Spleen (tissue), 11 donors: ENCODE data around the gene GADL1. TPM values are rescaled to one million over a fixed set of nuclear protein-coding genes. Genes with fewer than 3 reads are reported as not detected.

Source experiments
- DNase-seq: peaks from one replicate; pipeline ENCODE4 v3.0.0-alpha.2; 2020
- H3K27ac ChIP-seq, 8 donors: fragments of 200-600 bp; sonication (generic) in 7 of 8; 1 replicate in 4 of 8; 2 replicates in 4 of 8; pipeline versions ENCODE4 v1.5.0 to v1.8.0; 2016 to 2021; ENCODE audit warnings: inconsistent platforms in 4 of 8, mild to moderate bottlenecking in 4 of 8, moderate library complexity in 1 of 8
- H3K27me3 ChIP-seq, 7 donors: fragments of 200-600 bp; sonication (generic) in 6 of 7; replicated peaks in 1 of 7; 1 replicate in 4 of 7; 2 replicates in 3 of 7; pipeline versions ENCODE4 v1.5.0 to v1.8.0; 2016 to 2021; ENCODE audit warnings: inconsistent platforms in 3 of 7, mild to moderate bottlenecking in 1 of 7
- H3K36me3 ChIP-seq, 6 donors: fragments of 200-600 bp; sonication (generic) in 5 of 6; 1 replicate in 4 of 6; 2 replicates in 2 of 6; pipeline versions ENCODE4 v1.5.0 to v1.8.0; 2016 to 2021; ENCODE audit warnings: inconsistent platforms in 2 of 6
- H3K4me1 ChIP-seq, 6 donors: fragments of 200-600 bp; sonication (generic) in 5 of 6; 1 replicate in 3 of 6; 2 replicates in 3 of 6; pipeline versions ENCODE4 v1.5.0 to v1.8.0; 2016 to 2021; ENCODE audit warnings: inconsistent platforms in 3 of 6
- H3K4me3 ChIP-seq, 8 donors: fragments of 200-600 bp; sonication (generic) in 7 of 8; 1 replicate in 4 of 8; 2 replicates in 4 of 8; pipeline versions ENCODE4 v1.5.0 to v1.8.0; 2016 to 2021; ENCODE audit warnings: inconsistent platforms in 4 of 8, mild to moderate bottlenecking in 4 of 8, moderate library complexity in 2 of 8
- H3K9me3 ChIP-seq, 8 donors: fragments of 200-600 bp; sonication (generic) in 7 of 8; 1 replicate in 4 of 8; 2 replicates in 4 of 8; pipeline versions ENCODE4 v1.5.0 to v1.8.0; 2016 to 2021; ENCODE audit warnings: inconsistent platforms in 4 of 8
- CTCF ChIP-seq, 11 experiments: fragments of 200-600 bp in 7 of 11; fragments of 450-650 bp in 4 of 11; sonication (generic) in 4 of 11; IDR thresholded peaks in 8 of 11; conservative IDR thresholded peaks in 3 of 11; 1 replicate in 7 of 11; 2 replicates in 4 of 11; pipeline versions ENCODE4 v1.4.0 to v1.8.0; 2016 to 2021; ENCODE audit warnings: antibody characterized with exemption in 11 of 11, inconsistent platforms in 4 of 11, mild to moderate bottlenecking in 1 of 11
- POLR2A ChIP-seq, 3 donors: fragments of 450-650 bp; IDR thresholded peaks; one replicate each; pipeline ENCODE4 v1.5.1; 2017; ENCODE audit warnings: antibody characterized with exemption in 3 of 3, mild to moderate bottlenecking in 1 of 3
- POLR2AphosphoS5 ChIP-seq, 3 donors: sonication (generic); formaldehyde crosslinking; IDR thresholded peaks; one replicate each; pipeline ENCODE4 v1.5.1; 2017; ENCODE audit warnings: antibody characterized with exemption in 3 of 3
- WGBS, 5 donors: extraction: QIAGEN DNeasy Blood & Tissue Kit in 3 of 5; methylation state at CpG; one replicate each; pipeline versions ENCODE4 v1.1.5 to v1.1.7; 2013 to 2018; 5-methylcytosine and 5-hydroxymethylcytosine counted together
- intact Hi-C: fragments of 100-400 bp; cut with DNase I; formaldehyde crosslinking; loops from one replicate; pipeline ENCODE4 v1.15.0; 2023; ENCODE audit warnings: low total_unique reads
- polyA plus RNA-seq, 3 donors: library from polyadenylated mRNA; stranded (reverse); fragments of 200-250 nt; gene quantifications; one replicate each; pipeline ENCODE4 v1.2.1, GENCODE V29; 2013
- total RNA-seq, 7 donors: library from RNA; depleted of rRNA in 3 of 7; stranded (reverse); fragments of >200 nt in 3 of 7; fragmentation: NEBNext Ultra II Directional in 4 of 7; extraction: Animal tissue kit (Norgen Biotek cat#: 25700) in 4 of 7; gene quantifications; one replicate each; pipeline versions ENCODE4 v1.1.0 to v1.2.1, GENCODE V29; 2016 to 2021
- donor health status: healthy with polysubstance abuse.
- donor health status: DM: no; HTN: no; CAD: no; lungs with moderate emphysema.
- donor health status: DM: no; HTN: no; CAD: no.
- donor health status: Bipolar disorder and iron deficiency.
- donor health status: healthy.
- donor health status: DM: no; HTN: no; CAD: no.
- donor health status: DM: yes; HTN: yes; CAD: no.

GADL1 gene
- total and polyA plus RNA-seq, 10 donors, result 0.02 to 0.16 (median 0.08) TPM; not detected in 6

DNA sequence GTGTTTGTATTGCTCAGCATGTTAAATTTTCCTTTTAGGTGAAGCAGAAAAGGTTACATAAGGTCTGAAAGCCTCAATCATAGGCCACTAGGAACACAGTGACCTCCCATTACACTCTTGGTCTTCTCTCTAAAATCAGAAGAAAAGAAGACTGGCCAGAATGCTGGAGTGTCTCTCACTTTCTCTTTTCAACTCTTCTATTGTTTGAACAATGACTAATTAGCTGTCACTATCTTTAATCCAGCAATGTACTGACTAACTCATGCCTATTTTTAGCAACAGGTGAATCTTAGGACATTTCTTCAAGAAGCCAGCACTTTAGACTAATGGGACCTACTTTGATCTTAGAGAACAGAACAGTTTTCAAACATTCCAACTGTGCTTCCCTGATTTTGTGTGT is 145.2 kb downstream of the GADL1 start:
- H3K27ac ChIP-seq, result no peak overlapping the region
- no peak for DNase-seq
- TF ChIP-seq POLR2A (IDR thresholded peaks at IDR 0.05), result no peak
- TF ChIP-seq CTCF (IDR thresholded peaks at IDR 0.05 in 8 of 11, conservative IDR thresholded peaks at IDR 0.05 in 3 of 11), result no peak
- no peak for TF ChIP-seq POLR2AphosphoS5 (IDR thresholded peaks at IDR 0.05)
- H3K27me3 ChIP-seq, result no peaks in the 10 kb centered on the region
- no peaks in the 10 kb centered on the region for H3K9me3 ChIP-seq
- H3K4me3 ChIP-seq, result no peak overlapping the region
- H3K4me1 ChIP-seq, result peaks cover 0 to 24% (median 0%) of the 10 kb centered on the region in 6 donors
- intact Hi-C loops, result loop anchor here (5.0 kb wide), 1 partner anchor 637 kb away; no protein-coding TSS in a partner anchor
- H3K36me3 ChIP-seq, result no peaks in the 10 kb centered on the region

DNA sequence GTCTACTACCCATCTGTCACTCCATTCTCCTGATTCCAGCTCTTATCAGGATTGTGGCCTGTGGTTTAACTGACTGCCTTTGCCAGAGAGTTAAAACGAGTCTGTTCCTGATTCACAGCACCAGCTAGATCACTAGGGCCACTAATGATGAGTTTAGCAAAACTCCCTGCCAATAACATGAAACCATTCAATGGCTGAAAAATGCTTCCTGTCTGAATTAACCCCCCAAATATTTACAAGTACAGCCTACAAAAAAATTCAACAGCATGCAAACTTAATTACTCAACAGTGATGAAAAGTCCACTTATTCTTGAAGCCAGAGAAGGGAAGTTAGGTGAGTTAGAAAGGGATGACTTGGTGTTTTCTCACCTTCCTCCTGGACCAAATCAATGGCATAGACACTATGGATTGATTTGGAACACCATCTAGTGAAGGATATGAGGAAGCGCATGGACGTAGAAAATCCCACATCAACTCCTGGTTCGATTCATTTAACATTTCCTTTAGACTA is 146.6 kb downstream of the GADL1 start:
- TF ChIP-seq POLR2A (IDR thresholded peaks at IDR 0.05) (no peak), CTCF (IDR thresholded peaks at IDR 0.05 in 8 of 11, conservative IDR thresholded peaks at IDR 0.05 in 3 of 11) (peak in 10 of 11 experiments; percentile 9 to 50 (median 35)), POLR2AphosphoS5 (IDR thresholded peaks at IDR 0.05) (no peak)
- DNase-seq, result no peak
- Histone ChIP-seq H3K36me3 (no peaks in the 10 kb centered on the region), H3K9me3 (no peaks in the 10 kb centered on the region), H3K27ac (no peak overlapping the region), H3K27me3 (no peaks in the 10 kb centered on the region), H3K4me1 (peaks cover 0 to 28% (median 0%) of the 10 kb centered on the region in 6 donors), H3K4me3 (no peak overlapping the region)
- 54 to 64% (median 59%) methylated on average over 4 of the region's 4 CpGs for WGBS, 5 donors
- intact Hi-C loops, result loop anchor here (5.0 kb wide), 1 partner anchor 636 kb away; no protein-coding TSS in a partner anchor

- Histone ChIP-seq H3K9me3 (no peaks in the 10 kb centered on the region), H3K27ac (no peak overlapping the region), H3K4me3 (no peak overlapping the region), H3K36me3 (no peaks in the 10 kb centered on the region), H3K27me3 (no peaks in the 10 kb centered on the region), H3K4me1 (peaks cover 0 to 15% (median 0%) of the 10 kb centered on the region in 6 donors)
- no peak for DNase-seq
- TF ChIP-seq POLR2A (IDR thresholded peaks at IDR 0.05), result no peak
- no peak for TF ChIP-seq POLR2AphosphoS5 (IDR thresholded peaks at IDR 0.05)
- no peak for TF ChIP-seq CTCF (IDR thresholded peaks at IDR 0.05 in 8 of 11, conservative IDR thresholded peaks at IDR 0.05 in 3 of 11)
- intact Hi-C loops, result no loop called here
These were observed 150.7 kb downstream of the GADL1 start for GRCh38 chr3:30743641-30744317.

GRCh38 chr3:30742796-30743619 is 151.5 kb downstream of the GADL1 start:
- no peak overlapping the region for H3K4me3 ChIP-seq
- no peaks in the 10 kb centered on the region for H3K27me3 ChIP-seq
- no peaks in the 10 kb centered on the region for H3K36me3 ChIP-seq
- peaks cover 0 to 15% (median 0%) of the 10 kb centered on the region in 6 donors for H3K4me1 ChIP-seq
- WGBS, 5 donors, result 80 to 87% (median 83%) methylated on average over 4 of the region's 4 CpGs
- H3K9me3 ChIP-seq, result no peaks in the 10 kb centered on the region
- TF ChIP-seq POLR2A (IDR thresholded peaks at IDR 0.05) (no peak), CTCF (IDR thresholded peaks at IDR 0.05 in 8 of 11, conservative IDR thresholded peaks at IDR 0.05 in 3 of 11) (no peak), POLR2AphosphoS5 (IDR thresholded peaks at IDR 0.05) (no peak)
- no peak overlapping the region for H3K27ac ChIP-seq
- intact Hi-C loops, result no loop called here
- DNase-seq, result no peak
